Neuronal stem cell (in vitro differentiated cells): Measurements from ENCODE around the gene FAM50A. TPM values are rescaled to one million over a fixed set of nuclear protein-coding genes. Genes with fewer than 3 reads are reported as not detected.
"Not testable (repeated sequence)": the region's sequence is repeated elsewhere in the genome, so short reads cannot be mapped to it uniquely, and the experiment has no call there.

Source experiments
- DNase-seq: peaks from one replicate; pipeline ENCODE4 v3.0.0-alpha.2; 2013; ENCODE audit warnings: low spot score
- H2AFZ ChIP-seq: one replicate; pipeline ENCODE4 v1.6.1; 2013; ENCODE audit warnings: mild to moderate bottlenecking, low read length, inconsistent platforms
- H2AK5ac ChIP-seq: 2 replicates; pipeline ENCODE4 v1.6.1; 2013; ENCODE audit warnings: low read depth, mild to moderate bottlenecking, inconsistent platforms, low read length, moderate library complexity, mixed read lengths
- H2BK120ac ChIP-seq: 2 replicates; pipeline ENCODE4 v1.6.1; 2013; ENCODE audit warnings: low read depth, mild to moderate bottlenecking, inconsistent platforms, low read length, moderate library complexity, mixed read lengths
- H2BK12ac ChIP-seq: one replicate; pipeline ENCODE4 v1.6.1; 2013; ENCODE audit warnings: low read length, inconsistent platforms
- H2BK15ac ChIP-seq: 2 replicates; pipeline ENCODE4 v1.6.1; 2013; ENCODE audit warnings: mild to moderate bottlenecking, low read length, inconsistent platforms, mixed read lengths
- H2BK5ac ChIP-seq: one replicate; pipeline ENCODE4 v1.6.1; 2013; ENCODE audit warnings: inconsistent platforms, mild to moderate bottlenecking, low read length, moderate library complexity
- H3K14ac ChIP-seq: one replicate; pipeline ENCODE4 v1.6.1; 2013; ENCODE audit warnings: low read length, inconsistent platforms
- H3K18ac ChIP-seq: 2 replicates; pipeline ENCODE4 v1.6.1; 2013; ENCODE audit warnings: low read length, inconsistent platforms
- H3K23ac ChIP-seq: 2 replicates; pipeline ENCODE4 v1.6.1; 2013; ENCODE audit warnings: low read depth, mild to moderate bottlenecking, mixed read lengths, low read length, inconsistent platforms; ENCODE audit not compliant: poor library complexity
- H3K27ac ChIP-seq: replicated peaks from 3 replicates; pipeline ENCODE4 v1.5.1; 2013; ENCODE audit warnings: low read length, inconsistent platforms
- H3K27me3 ChIP-seq, 3 experiments: 2 replicates each; pipeline ENCODE4 v1.6.1; 2013; ENCODE audit warnings: low read length in 3 of 3, mild to moderate bottlenecking in 2 of 3, inconsistent platforms in 1 of 3, low read depth in 1 of 3, mixed read lengths in 1 of 3, moderate library complexity in 1 of 3; ENCODE audit not compliant: control insufficient read depth in 3 of 3, insufficient read depth in 3 of 3
- H3K36me3 ChIP-seq, 2 donors: replicated peaks in 1 of 2; 2 replicates each; pipeline ENCODE4 v1.6.1; 2013; ENCODE audit warnings: low read length in 2 of 2; ENCODE audit not compliant: control insufficient read depth in 2 of 2, insufficient read depth in 2 of 2
- H3K4ac ChIP-seq: 2 replicates; pipeline ENCODE4 v1.6.1; 2013; ENCODE audit warnings: inconsistent platforms, mild to moderate bottlenecking, low read length, moderate library complexity
- H3K4me1 ChIP-seq, 2 donors: 1 replicate in 1 of 2; 2 replicates in 1 of 2; pipeline ENCODE4 v1.6.1; 2013; ENCODE audit warnings: low read length in 2 of 2, low read depth in 1 of 2; ENCODE audit not compliant: control insufficient read depth in 2 of 2, insufficient read depth in 1 of 2
- H3K4me2 ChIP-seq: one replicate; pipeline ENCODE4 v1.6.1; 2013; ENCODE audit warnings: mild to moderate bottlenecking, low read length, inconsistent platforms; ENCODE audit not compliant: insufficient read depth, poor library complexity, severe bottlenecking
- H3K4me3 ChIP-seq, 2 donors: 2 replicates each; pipeline ENCODE4 v1.5.1; 2013; ENCODE audit warnings: low read length in 2 of 2, mild to moderate bottlenecking in 2 of 2, inconsistent platforms in 1 of 2, moderate library complexity in 1 of 2
- H3K79me1 ChIP-seq: one replicate; pipeline ENCODE4 v1.6.1; 2013; ENCODE audit warnings: low read depth, mild to moderate bottlenecking, inconsistent platforms, low read length, moderate library complexity
- H3K9ac ChIP-seq: one replicate; pipeline ENCODE4 v1.6.1; 2013; ENCODE audit warnings: mild to moderate bottlenecking, low read depth, low read length, inconsistent platforms; ENCODE audit not compliant: poor library complexity
- H3K9me3 ChIP-seq, 2 donors: replicated peaks in 1 of 2; 2 replicates each; pipeline versions ENCODE3 to v1.6.1; 2013; ENCODE audit warnings: low read length in 2 of 2, mild to moderate bottlenecking in 2 of 2, inconsistent platforms in 1 of 2, low read depth in 1 of 2, mixed read lengths in 1 of 2, moderate library complexity in 1 of 2; ENCODE audit not compliant: control insufficient read depth in 2 of 2, insufficient read depth in 1 of 2
- H4K8ac ChIP-seq: one replicate; pipeline ENCODE4 v1.6.1; 2013; ENCODE audit warnings: low read depth, mild to moderate bottlenecking, inconsistent platforms, low read length, moderate library complexity
- H4K91ac ChIP-seq: one replicate; pipeline ENCODE4 v1.6.1; 2013; ENCODE audit warnings: low read length, low read depth, mild to moderate bottlenecking, inconsistent platforms; ENCODE audit not compliant: poor library complexity
- WGBS, 2 donors: extraction: QIAGEN DNeasy Blood & Tissue Kit; methylation state at CpG; one replicate each; pipeline ENCODE4 v1.1.7; 2013; ENCODE audit warnings: missing lambda C conversion rate in 2 of 2, mixed read lengths in 1 of 2; ENCODE audit not compliant: insufficient read length in 2 of 2, insufficient replicate concordance in 1 of 2; ENCODE audit errors: extremely low coverage in 2 of 2; 5-methylcytosine and 5-hydroxymethylcytosine counted together
- polyA plus RNA-seq, 2 experiments: library from polyadenylated mRNA; stranded (reverse); fragments of 200-250 nt; gene quantifications; one replicate each; pipeline ENCODE4 v1.2.3, GENCODE V29; 2013

The FAM50A gene
- polyA plus RNA-seq (2013, experiment 1 of 2) = 53.7 TPM
- polyA plus RNA-seq (2013, experiment 2 of 2) = 50.4 TPM

GRCh38 chrX:154443992-154444754 lies at the start of gene FAM50A:
FAM50A (plus strand) TSS chrX:154444141; CDS start chrX:154444236, 95 bp downstream.
- Histone ChIP-seq H3K4me2 (peak within 1 kb of the TSS; percentile 77), H2AFZ (peak within 1 kb of the TSS; percentile 84), H3K27me3 (peaks cover 0 to 6% (median 0%) of the 10 kb centered on the region in 3 experiments), H3K14ac (peak within 1 kb of the TSS; percentile 21), H3K4me3 (peak within 1 kb of the TSS; percentile 55 to 85), H2BK120ac (no peak within 1 kb of the TSS), H2BK5ac (no peak within 1 kb of the TSS), H3K79me1 (peaks cover 7% of the 10 kb centered on the region), H3K18ac (peak within 1 kb of the TSS; percentile 83), H3K27ac (peak within 1 kb of the TSS; percentile 31), H2BK15ac (no peak within 1 kb of the TSS), H3K9me3 (no peaks in the 10 kb centered on the region), H2AK5ac (peak within 1 kb of the TSS; percentile 26), H4K91ac (no peak within 1 kb of the TSS), H3K23ac (peak within 1 kb of the TSS; percentile 20), H2BK12ac (no peak within 1 kb of the TSS), H3K4ac (no peak within 1 kb of the TSS), H3K4me1 (peaks cover 0 to 3% of the 10 kb centered on the region in 2 donors), H4K8ac (peak within 1 kb of the TSS; percentile 17), H3K36me3 (peaks cover 23 to 55% of the 10 kb centered on the region in 2 donors), H3K9ac (peak within 1 kb of the TSS; percentile 84)
- WGBS, 2 donors = no CpG with 5 or more reads among the region's 94 CpGs
- DNase-seq = no peak

GRCh38 chrX:154396363-154396762 lies 47.6 kb upstream of the FAM50A start:
- WGBS, 2 donors = no CpG with 5 or more reads among the region's 17 CpGs
- not testable (repeated sequence) for H3K9me3 ChIP-seq, H2AK5ac ChIP-seq, H3K9ac ChIP-seq, H2AFZ ChIP-seq, H3K27me3 ChIP-seq, H3K79me1 ChIP-seq, H2BK12ac ChIP-seq, H4K8ac ChIP-seq, H3K27ac ChIP-seq, H2BK120ac ChIP-seq, H2BK5ac ChIP-seq, H3K4me3 ChIP-seq, H3K4ac ChIP-seq, DNase-seq, H3K14ac ChIP-seq, H3K4me1 ChIP-seq, H3K4me2 ChIP-seq, H2BK15ac ChIP-seq, H3K23ac ChIP-seq, H4K91ac ChIP-seq, H3K18ac ChIP-seq
- H3K36me3 ChIP-seq = peaks cover 18 to 26% of the 10 kb centered on the region in 2 donors

GRCh38 chrX:154396973-154397887 lies 46.7 kb upstream of the FAM50A start:
- Histone ChIP-seq H3K9ac (peak overlapping the region; percentile 86), H3K4me3 (peak overlapping the region; percentile 79 to 85), H3K14ac (no peak overlapping the region), H2AFZ (peak overlapping the region; percentile 77), H3K9me3 (no peaks in the 10 kb centered on the region), H2BK15ac (no peak overlapping the region), H2BK5ac (peak overlapping the region; percentile 97), H2AK5ac (peak overlapping the region; percentile 14), H2BK120ac (no peak overlapping the region), H3K4ac (no peak overlapping the region), H3K36me3 (peaks cover 18 to 27% of the 10 kb centered on the region in 2 donors), H4K8ac (no peak overlapping the region), H3K23ac (peak overlapping the region; percentile 73), H3K27ac (peak overlapping the region; percentile 94), H3K18ac (peak overlapping the region; percentile 96), H3K27me3 (no peaks in the 10 kb centered on the region), H4K91ac (no peak overlapping the region), H2BK12ac (peak overlapping the region; percentile 22), H3K4me1 (peaks cover 4 to 6% of the 10 kb centered on the region in 2 donors), H3K79me1 (peaks cover 2% of the 10 kb centered on the region), H3K4me2 (peak overlapping the region; percentile 83)
- WGBS, 2 donors = no CpG with 5 or more reads among the region's 53 CpGs
- no peak for DNase-seq
